ENCODE measurements around the gene ZNF616. TPM values are rescaled to one million over a fixed set of nuclear protein-coding genes. Genes with fewer than 3 reads are reported as not detected.
A peak's percentile ranks its signal among the peaks of the same experiment; 100 is the strongest.

The ZNF616 gene
- total and polyA plus RNA-seq, 2 of the 8 experiments (the other 6 are each of a cell fraction or from before 2014, with no cell fraction given), result 5.7 to 40.5 TPM

DNA sequence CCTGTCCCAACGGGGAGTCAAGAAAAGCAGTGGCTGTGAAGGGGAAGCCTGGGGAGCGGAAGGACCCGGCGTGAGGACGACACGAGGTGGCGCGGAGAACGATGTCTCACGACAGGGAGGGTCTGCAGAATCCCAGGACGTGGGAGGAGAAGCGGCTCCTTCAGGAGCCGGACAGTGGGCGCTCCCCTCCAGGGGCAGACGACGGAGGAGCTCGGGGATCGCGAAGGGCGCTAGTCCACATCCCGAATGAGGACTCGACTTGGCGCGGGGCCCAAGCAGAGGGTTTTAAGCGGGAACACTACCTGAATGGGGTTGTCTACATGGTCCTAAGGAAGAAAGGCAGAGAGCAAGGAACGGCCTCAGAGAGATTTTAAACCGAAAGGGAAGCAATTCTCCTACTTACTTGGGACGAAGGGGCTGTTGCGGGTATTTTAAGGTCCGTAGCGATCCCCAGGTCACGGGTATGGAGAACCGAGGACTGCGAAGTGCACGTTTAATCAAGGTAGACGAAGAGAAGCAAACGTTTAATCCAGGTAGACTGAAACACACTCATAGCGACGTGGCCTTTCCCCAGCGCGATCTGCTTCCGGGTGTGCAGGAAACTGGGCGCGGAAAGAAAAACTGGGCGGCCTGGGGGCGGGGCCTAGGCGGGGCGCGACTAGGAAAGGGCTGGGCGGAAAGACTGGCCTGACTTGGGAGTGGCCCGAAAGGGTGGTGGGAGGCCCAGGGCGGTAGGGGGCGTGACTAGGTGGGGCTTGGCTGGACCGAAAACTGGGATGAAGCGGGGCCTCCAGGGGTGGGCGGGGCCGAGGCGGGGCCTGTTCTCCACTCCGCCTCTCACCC lies 44.3 kb downstream of the ZNF616 start, which contains the start of gene ZNF841 (continued):
- TF ChIP-seq NANOG (IDR thresholded peaks at IDR 0.05; ENCODE audit: insufficient read depth, low read depth, low read length, poor library complexity, severe bottlenecking) (no peak), SIN3A (conservative IDR thresholded peaks at IDR 0.05 in 1 of 2, IDR thresholded peaks at IDR 0.05 in 1 of 2; ENCODE audit: low read depth in 1 of 2, low read length in 2 of 2) (peak in 1 of 2 experiments; percentile 68; a peak in 1 of 4 replicates), POLR2AphosphoS5 (IDR thresholded peaks at IDR 0.05; ENCODE audit: low read depth, low read length) (peak; percentile 82), RFX5 (IDR thresholded peaks at IDR 0.05; ENCODE audit: borderline replicate concordance, low read depth, low read length) (no peak), TAF1 (IDR thresholded peaks at IDR 0.05; ENCODE audit: low read depth, low read length) (peak; percentile 70), KDM4A (IDR thresholded peaks at IDR 0.05; ENCODE audit: low read depth, low read length, severe bottlenecking) (peak; percentile 78)
- TF ChIP-seq, protein P1, sequence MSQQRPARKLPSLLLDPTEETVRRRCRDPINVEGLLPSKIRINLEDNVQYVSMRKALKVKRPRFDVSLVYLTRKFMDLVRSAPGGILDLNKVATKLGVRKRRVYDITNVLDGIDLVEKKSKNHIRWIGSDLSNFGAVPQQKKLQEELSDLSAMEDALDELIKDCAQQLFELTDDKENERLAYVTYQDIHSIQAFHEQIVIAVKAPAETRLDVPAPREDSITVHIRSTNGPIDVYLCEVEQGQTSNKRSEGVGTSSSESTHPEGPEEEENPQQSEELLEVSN (IDR thresholded peaks at IDR 0.05), result peak; percentile 64
- TF ChIP-seq, protein P2, sequence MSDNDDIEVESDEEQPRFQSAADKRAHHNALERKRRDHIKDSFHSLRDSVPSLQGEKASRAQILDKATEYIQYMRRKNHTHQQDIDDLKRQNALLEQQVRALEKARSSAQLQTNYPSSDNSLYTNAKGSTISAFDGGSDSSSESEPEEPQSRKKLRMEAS (IDR thresholded peaks at IDR 0.05), result peak; percentile 38

Data from H1 (cell line).